K562 (cell line): ENCODE measurements around the gene DDX41. TPM values are rescaled to one million over a fixed set of nuclear protein-coding genes. Genes with fewer than 3 reads are reported as not detected.

Experiments used
- ATAC-seq: fragments of 200-7000 bp; cut with Tn5 transposase; 3 replicates; pipeline ENCODE4 v1.9.1; 2020; ENCODE audit warnings: moderate library complexity
- BruUV-seq: library from RNA; stranded (reverse); fragments of 400-500 nt; replicated peaks from 2 replicates; lab custom pipeline; 2021; lab: Mats Ljungman, UMichigan
- CTCF ChIA-PET: fragments of 300-600 bp; formaldehyde crosslinking; extraction: SDS; loops from one replicate; lab custom pipeline; 2021; ENCODE audit warnings: low intra/inter-chr PET ratio; lab: Yijun Ruan, JAX
- POLR2A ChIA-PET: fragments of 300-600, 350-650 bp; sonication (Branson Sonifier 250); formaldehyde crosslinking; extraction: SDS; loops from one replicate; lab custom pipeline; 2021; ENCODE audit warnings: antibody characterized with exemption, inconsistent platforms; lab: Yijun Ruan, JAX
- DNase-seq, 4 experiments: peaks; one replicate each; pipeline versions ENCODE4 v3.0.0 to v3.0.0-alpha.2; 2011 to 2018; ENCODE audit warnings: low spot score in 3 of 4, mixed read lengths in 3 of 4; ENCODE audit errors: extremely low read depth in 1 of 4
- FAIRE-seq: peaks from 2 replicates; lab custom pipeline; 2011; peaks lifted over from hg19 to GRCh38; lab: Jason Lieb, UNC
- H2AFZ ChIP-seq: 2 replicates; pipeline ENCODE4 v1.6.0; 2011; ENCODE audit warnings: low read depth, low read length, control low read depth, inconsistent platforms
- H3K27ac ChIP-seq: fragments of 200-600 bp; 3 replicates; pipeline ENCODE4 v1.8.0; 2011; ENCODE audit warnings: low read depth, mild to moderate bottlenecking, control low read depth, inconsistent platforms, low read length, moderate library complexity, mixed read lengths; ENCODE audit errors: extremely low read depth
- H3K27me3 ChIP-seq, 2 experiments: fragments of 300-600 bp in 1 of 2; 2 replicates in 1 of 2; 3 replicates in 1 of 2; pipeline versions ENCODE4 v1.6.0 to v1.8.0; 2011; ENCODE audit warnings: inconsistent platforms in 2 of 2, low read length in 2 of 2, mild to moderate bottlenecking in 1 of 2, mixed read lengths in 1 of 2, moderate library complexity in 1 of 2; ENCODE audit not compliant: control insufficient read depth in 2 of 2, insufficient read depth in 2 of 2
- H3K36me3 ChIP-seq: fragments of 300-600 bp; 3 replicates; pipeline ENCODE4 v1.8.0; 2011; ENCODE audit warnings: mild to moderate bottlenecking, low read length, inconsistent platforms; ENCODE audit not compliant: control insufficient read depth, insufficient read depth
- H3K4me1 ChIP-seq, 2 experiments: fragments of 200-600 bp in 1 of 2; replicated peaks in 1 of 2; 2 replicates in 1 of 2; 3 replicates in 1 of 2; pipeline versions ENCODE4 v1.5.1 to v1.8.0; 2011; ENCODE audit warnings: inconsistent platforms in 2 of 2, low read length in 2 of 2, mild to moderate bottlenecking in 1 of 2, mixed read lengths in 1 of 2, moderate library complexity in 1 of 2; ENCODE audit not compliant: control insufficient read depth in 2 of 2, insufficient read depth in 2 of 2
- H3K4me2 ChIP-seq: 2 replicates; pipeline ENCODE4 v1.6.1; 2011; ENCODE audit warnings: low read length, control low read depth, inconsistent platforms, mixed read lengths; ENCODE audit not compliant: insufficient read depth
- H3K4me3 ChIP-seq: fragments of 200-600 bp; sonication (generic), shearing (Covaris generic); 2 replicates; pipeline ENCODE4 v1.5.1; 2016; ENCODE audit warnings: control low read depth, inconsistent platforms
- H3K79me2 ChIP-seq: fragments of 200-600 bp; 3 replicates; pipeline ENCODE4 v1.8.0; 2011; ENCODE audit warnings: low read length, inconsistent platforms; ENCODE audit not compliant: control insufficient read depth, insufficient read depth
- H3K9ac ChIP-seq, 2 experiments: 2 replicates each; pipeline versions ENCODE4 v1.6.0 to v1.6.1; 2011; ENCODE audit warnings: low read depth in 2 of 2, low read length in 2 of 2, control low read depth in 1 of 2, inconsistent platforms in 1 of 2, mild to moderate bottlenecking in 1 of 2, mixed read lengths in 1 of 2; ENCODE audit not compliant: insufficient read depth in 1 of 2
- H3K9me1 ChIP-seq: one replicate; pipeline ENCODE4 v1.6.0; 2011; ENCODE audit warnings: inconsistent platforms, mild to moderate bottlenecking, low read length, moderate library complexity; ENCODE audit not compliant: control insufficient read depth, insufficient read depth
- H3K9me3 ChIP-seq: replicated peaks from 2 replicates; pipeline ENCODE4 v1.5.1; 2011; ENCODE audit warnings: low read depth, low read length, inconsistent platforms; ENCODE audit not compliant: control insufficient read depth, insufficient read depth
- H4K20me1 ChIP-seq: replicated peaks from 2 replicates; pipeline ENCODE4 v1.6.1; 2011; ENCODE audit warnings: low read length, inconsistent platforms, mixed read lengths; ENCODE audit not compliant: control insufficient read depth, insufficient read depth
- CBFA2T2 ChIP-seq: fragments of 450-650 bp; conservative IDR thresholded peaks from 2 replicates; pipeline ENCODE4 v1.6.1; 2017; ENCODE audit warnings: mild to moderate bottlenecking
- CXXC5 ChIP-seq: fragments of 250-450 bp; sonication (Bioruptor Pico); IDR thresholded peaks from 2 replicates; pipeline ENCODE4 v1.8.0; 2022; ENCODE audit warnings: inconsistent platforms, mild to moderate bottlenecking, moderate library complexity
- HNRNPK ChIP-seq: fragments of 200-400 bp; formaldehyde crosslinking; IDR thresholded peaks from one replicate; pipeline ENCODE4 v1.6.1; 2018; ENCODE audit warnings: mild to moderate bottlenecking, low read depth, low read length; ENCODE audit not compliant: poor library complexity, severe bottlenecking
- RHOXF2B ChIP-seq: fragments of 250-450 bp; sonication (Bioruptor Pico); conservative IDR thresholded peaks from 2 replicates; pipeline ENCODE4 v1.5.1; 2021
- SIN3A ChIP-seq, 2 experiments: fragments of 150-350 bp in 1 of 2; IDR thresholded peaks; 2 replicates each; pipeline ENCODE4 v1.6.1; 2011 to 2016; ENCODE audit warnings: borderline replicate concordance in 2 of 2, low read depth in 2 of 2, low read length in 2 of 2, mild to moderate bottlenecking in 2 of 2, moderate library complexity in 2 of 2; ENCODE audit not compliant: control insufficient read depth in 1 of 2
- WGBS: fragments of 100-300 bp; shearing (Covaris generic); methylation state at CpG from one replicate; pipeline ENCODE4 v1.1.6; 2016; ENCODE audit warnings: low coverage, mixed read lengths; ENCODE audit not compliant: insufficient coverage; ENCODE audit errors: missing lambda C conversion rate; 5-methylcytosine and 5-hydroxymethylcytosine counted together
- in situ Hi-C: fragments of 300-500 bp; cut with MboI; formaldehyde crosslinking; loops from 4 replicates; pipeline ENCODE4 v1.15.0; 2018; ENCODE audit warnings: inconsistent platforms, mixed read lengths
- intact Hi-C: fragments of 100-400 bp; cut with micrococcal nuclease; formaldehyde crosslinking; loops from 2 replicates; pipeline ENCODE4 v1.14.2; 2022
- polyA plus RNA-seq, 8 experiments: library from polyadenylated mRNA; depleted of rRNA in 4 of 8; stranded (reverse) in 5 of 8; unstranded in 3 of 8; fragments of >200 nt; fragmentation: Nextera tagmentation in 2 of 8; fragmentation: Illumina TruSeq in 1 of 8; extraction: Ambion mirVana in 2 of 8; extraction: Trizol in 1 of 8; gene quantifications; 2 replicates each; pipeline versions ENCODE4 v1.2.1 to v1.2.3, GENCODE V29; 2011 to 2014; ENCODE audit warnings: inconsistent platforms in 1 of 8, missing spikeins in 1 of 8
- total RNA-seq, 7 experiments: library from RNA; depleted of rRNA in 6 of 7; stranded (reverse); fragments of >200 nt in 6 of 7; fragmentation: Illumina TruSeq in 2 of 7; extraction: Trizol in 2 of 7; gene quantifications; 2 replicates each; pipeline versions ENCODE4 v1.2.1 to v1.2.3, GENCODE V29; 2011 to 2021; ENCODE audit warnings: low replicate concordance in 1 of 7
- TF ChIP-seq, protein P1 (sequence below): fragments of 450-650 bp; IDR thresholded peaks from 2 replicates; pipeline ENCODE4 v1.6.1; 2016; ENCODE audit warnings: low read depth, mild to moderate bottlenecking, moderate library complexity
- TF ChIP-seq, protein P2 (sequence below), 2 experiments: fragments of 200-800 bp in 1 of 2; sonication (Bioruptor generic) in 1 of 2; sonication (generic) in 1 of 2; formaldehyde crosslinking in 1 of 2; IDR thresholded peaks in 1 of 2; conservative IDR thresholded peaks in 1 of 2; 2 replicates each; pipeline versions ENCODE4 v1.5.0 to v1.6.1; 2016 to 2020; ENCODE audit warnings: missing compliant biosample characterization in 1 of 2, missing genetic modification characterization in 1 of 2, missing genetic modification reagents in 1 of 2

DDX41 gene
- total and polyA plus RNA-seq, 9 of the 15 experiments (the other 6 are each of a cell fraction or from before 2014, with no cell fraction given): 38.2 to 284 (median 116) TPM

GRCh38 chr5:177509381-177509951 is 7.3 kb downstream of the DDX41 start, which contains the start of gene DOK3:
TSS of gene DOK3 (minus strand) at chr5:177509826. CDS start at chr5:177509540, 286 bp downstream.
- H3K27ac ChIP-seq: peak within 1 kb of the TSS; percentile 80
- H3K9me3 ChIP-seq: no peaks in the 10 kb centered on the region
- H3K4me2 ChIP-seq: peak within 1 kb of the TSS; percentile 75
- H3K4me3 ChIP-seq: peak within 1 kb of the TSS; percentile 37
- no peaks in the 10 kb centered on the region for H3K27me3 ChIP-seq
- intact Hi-C loops: no loop called here
- peak within 1 kb of the TSS; percentile 66 to 89 for H3K9ac ChIP-seq
- BruUV-seq: TSS peak; percentile 16
- POLR2A ChIA-PET: interaction anchor here (0.6 to 4.5 kb wide), 9 partner anchors 11 to 695 kb away, joined by 3 to 26 read pairs (median 4); partner anchors contain the start of genes HNRNPAB and PDLIM7
- 10% methylated on average over 8 of the region's 20 CpGs for WGBS
- no peaks in the 10 kb centered on the region for H3K9me1 ChIP-seq
- peaks cover 17% of the 10 kb centered on the region; the same call in 2 of the 3 replicates for H3K79me2 ChIP-seq
- ATAC-seq (peak; percentile 80), DNase-seq (peak; percentile 59 to 72 (median 66)), FAIRE-seq (no peak)
- in situ Hi-C loops: no loop called here
- CTCF ChIA-PET: no interaction called here
- H4K20me1 ChIP-seq: no peaks in the 10 kb centered on the region
- peaks cover 68% of the 10 kb centered on the region for H3K36me3 ChIP-seq
- H2AFZ ChIP-seq: peak within 1 kb of the TSS; percentile 69
- H3K4me1 ChIP-seq: peaks cover 27 to 60% of the 10 kb centered on the region in 2 experiments
- TF ChIP-seq, protein P1, sequence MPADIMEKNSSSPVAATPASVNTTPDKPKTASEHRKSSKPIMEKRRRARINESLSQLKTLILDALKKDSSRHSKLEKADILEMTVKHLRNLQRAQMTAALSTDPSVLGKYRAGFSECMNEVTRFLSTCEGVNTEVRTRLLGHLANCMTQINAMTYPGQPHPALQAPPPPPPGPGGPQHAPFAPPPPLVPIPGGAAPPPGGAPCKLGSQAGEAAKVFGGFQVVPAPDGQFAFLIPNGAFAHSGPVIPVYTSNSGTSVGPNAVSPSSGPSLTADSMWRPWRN: no peak
- TF ChIP-seq, protein P2, sequence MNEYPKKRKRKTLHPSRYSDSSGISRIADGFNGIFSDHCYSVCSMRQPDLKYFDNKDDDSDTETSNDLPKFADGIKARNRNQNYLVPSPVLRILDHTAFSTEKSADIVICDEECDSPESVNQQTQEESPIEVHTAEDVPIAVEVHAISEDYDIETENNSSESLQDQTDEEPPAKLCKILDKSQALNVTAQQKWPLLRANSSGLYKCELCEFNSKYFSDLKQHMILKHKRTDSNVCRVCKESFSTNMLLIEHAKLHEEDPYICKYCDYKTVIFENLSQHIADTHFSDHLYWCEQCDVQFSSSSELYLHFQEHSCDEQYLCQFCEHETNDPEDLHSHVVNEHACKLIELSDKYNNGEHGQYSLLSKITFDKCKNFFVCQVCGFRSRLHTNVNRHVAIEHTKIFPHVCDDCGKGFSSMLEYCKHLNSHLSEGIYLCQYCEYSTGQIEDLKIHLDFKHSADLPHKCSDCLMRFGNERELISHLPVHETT (CRISPR knock-in tag; conservative IDR thresholded peaks at IDR 0.05 in 1 of 2, IDR thresholded peaks at IDR 0.05 in 1 of 2): peak in 1 of 2 experiments; percentile 31; a peak in 1 of 4 replicates
- TF ChIP-seq SIN3A (IDR thresholded peaks at IDR 0.05; ENCODE audit: borderline replicate concordance in 2 of 2, control insufficient read depth in 1 of 2, low read depth in 2 of 2, low read length in 2 of 2): no peak
- peak; percentile 55 for TF ChIP-seq CXXC5
- TF ChIP-seq CBFA2T2: peak; percentile 34
- TF ChIP-seq HNRNPK: no peak
- no peak for TF ChIP-seq RHOXF2B (CRISPR knock-in tag)
